Muscle of leg (tissue), 11 donors: ENCODE data around the gene ZSWIM3. TPM values are rescaled to one million over a fixed set of nuclear protein-coding genes. Genes with fewer than 3 reads are reported as not detected.

Experiments
- DNase-seq: peaks from one replicate; pipeline ENCODE4 v3.0.0; 2013
- H3K27ac ChIP-seq: one replicate; pipeline ENCODE4 v1.5.1; 2013; ENCODE audit warnings: mild to moderate bottlenecking, low read length, control low read depth
- H3K27me3 ChIP-seq: one replicate; pipeline ENCODE4 v1.6.1; 2013; ENCODE audit warnings: low read length; ENCODE audit not compliant: control insufficient read depth, insufficient read depth
- H3K36me3 ChIP-seq: one replicate; pipeline ENCODE4 v1.6.1; 2013; ENCODE audit warnings: low read length; ENCODE audit not compliant: control insufficient read depth, insufficient read depth
- H3K4me1 ChIP-seq: one replicate; pipeline ENCODE4 v1.6.1; 2013; ENCODE audit warnings: low read length; ENCODE audit not compliant: control insufficient read depth, insufficient read depth
- H3K4me3 ChIP-seq: one replicate; pipeline ENCODE4 v1.5.1; 2013; ENCODE audit warnings: low read length, control low read depth
- H3K9me3 ChIP-seq: replicated peaks from 2 replicates; pipeline ENCODE4 v1.6.1; 2013; ENCODE audit warnings: low read depth, low read length; ENCODE audit not compliant: control insufficient read depth
- WGBS: methylation state at CpG from one replicate; pipeline ENCODE4 v1.1.5; 2013; ENCODE audit warnings: missing lambda C conversion rate; ENCODE audit not compliant: insufficient coverage; 5-methylcytosine and 5-hydroxymethylcytosine counted together
- polyA plus RNA-seq, 8 donors: library from polyadenylated mRNA; unstranded; fragments of 120-200 nt; gene quantifications; one replicate each; pipeline versions ENCODE4 v1.2.1 to v1.2.3, GENCODE V29; 2013; ENCODE audit warnings: inconsistent platforms in 1 of 8, low replicate concordance in 1 of 8; ENCODE audit not compliant: insufficient read length in 8 of 8, insufficient read depth in 1 of 8
- total RNA-seq: library from RNA; stranded (reverse); fragments of 120-200 nt; gene quantifications from one replicate; pipeline ENCODE4 v1.2.4, GENCODE V29; 2013

The ZSWIM3 gene
- total and polyA plus RNA-seq, 9 donors: 3.1 to 5.6 (median 3.3) TPM

DNA sequence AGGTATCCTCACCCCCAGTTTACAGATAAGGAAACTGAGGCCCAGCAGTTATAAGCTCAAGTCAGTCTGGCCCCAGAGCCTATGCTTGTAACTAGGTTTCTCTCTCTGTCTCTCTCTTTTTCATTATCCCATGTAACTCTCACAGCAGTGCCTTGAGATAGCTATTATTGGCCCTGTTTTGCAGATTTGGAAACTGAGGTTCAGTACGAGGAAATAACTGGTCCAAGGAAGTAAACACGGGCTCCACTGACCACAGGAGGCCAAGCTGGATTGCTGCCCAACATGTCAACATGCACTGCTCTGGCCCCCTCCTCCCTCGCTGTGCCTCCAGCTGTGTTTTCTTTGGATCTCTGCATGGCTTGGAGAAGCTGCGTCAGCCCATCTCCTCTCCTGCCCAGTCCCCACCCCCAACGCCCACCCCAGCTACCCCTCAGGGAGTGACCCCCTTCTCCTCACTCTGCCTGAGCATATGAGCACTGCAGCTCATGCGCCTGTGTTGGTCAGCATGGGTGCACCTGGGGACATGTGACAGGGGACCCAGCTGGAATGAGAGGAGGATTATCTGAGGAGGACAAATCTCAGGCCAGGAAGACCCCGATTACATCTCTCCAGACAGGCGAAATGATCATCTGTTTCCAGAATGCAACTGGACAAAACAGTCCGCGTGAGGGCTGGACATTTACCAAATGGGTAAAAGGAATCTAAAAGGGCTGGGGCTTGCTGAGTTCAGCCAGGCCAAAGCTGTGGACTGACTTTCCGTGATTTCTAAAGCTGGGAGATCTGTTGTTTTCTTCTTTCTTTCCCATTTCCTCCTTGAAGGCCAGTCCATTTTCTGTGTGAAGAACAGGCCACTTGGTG lies 62.4 kb downstream of the ZSWIM3 start:
- WGBS: 3% methylated on average over 5 of the region's 11 CpGs
- no peak overlapping the region for H3K4me3 ChIP-seq
- DNase-seq: peak; percentile 91
- peak overlapping the region; percentile 69 for H3K27ac ChIP-seq
- H3K9me3 ChIP-seq: no peaks in the 10 kb centered on the region
- H3K36me3 ChIP-seq: no peaks in the 10 kb centered on the region
- peaks cover 41% of the 10 kb centered on the region for H3K4me1 ChIP-seq
- H3K27me3 ChIP-seq: no peaks in the 10 kb centered on the region

DNA sequence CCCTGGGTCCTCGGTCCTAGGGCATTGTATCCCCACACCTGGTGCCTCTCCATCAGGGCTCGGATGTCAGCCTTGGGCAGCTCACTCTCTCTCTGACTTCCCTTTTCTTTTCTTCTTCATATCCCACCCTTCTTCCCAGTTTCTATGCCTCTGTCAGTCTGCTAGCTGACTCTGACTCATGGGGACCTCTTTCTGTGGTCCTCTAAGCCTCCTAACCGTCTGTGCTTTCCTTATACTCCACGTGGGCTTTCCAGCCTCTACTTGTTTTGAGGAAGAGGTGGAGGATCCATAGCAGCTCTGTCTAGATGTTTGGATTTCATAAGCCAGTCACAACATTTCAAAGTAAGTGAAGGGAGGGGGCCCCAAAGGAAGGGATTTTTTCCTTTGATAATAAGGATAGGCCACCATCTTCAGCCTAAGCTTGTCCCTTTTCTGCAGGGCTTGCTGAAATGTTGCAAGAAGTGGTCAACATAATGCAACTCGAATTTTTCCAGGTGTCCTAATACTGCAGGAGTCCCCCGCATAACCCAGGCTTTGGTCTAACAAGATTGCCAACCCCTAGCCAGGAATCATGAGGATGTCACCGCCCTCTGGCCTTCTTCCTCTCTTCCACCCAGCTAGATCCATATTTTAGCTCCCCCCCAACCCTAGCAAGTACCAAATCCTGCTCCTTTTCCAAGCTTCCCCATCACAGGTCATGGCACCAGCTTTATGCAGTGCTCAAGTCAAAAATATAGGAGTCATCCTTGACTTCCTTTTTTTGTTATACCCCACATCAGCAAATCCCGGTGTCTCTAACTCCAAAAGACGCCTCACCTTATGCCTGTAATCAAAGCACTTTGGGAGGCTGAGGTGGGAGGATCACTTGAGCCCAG lies 63.3 kb downstream of the ZSWIM3 start:
- H3K36me3 ChIP-seq: no peaks in the 10 kb centered on the region
- no peak for DNase-seq
- no peaks in the 10 kb centered on the region for H3K27me3 ChIP-seq
- no peak overlapping the region for H3K4me3 ChIP-seq
- H3K4me1 ChIP-seq: peaks cover 50% of the 10 kb centered on the region
- peak overlapping the region; percentile 69 for H3K27ac ChIP-seq
- H3K9me3 ChIP-seq: no peaks in the 10 kb centered on the region
- WGBS: 77% methylated on average over 5 of the region's 9 CpGs

DNA sequence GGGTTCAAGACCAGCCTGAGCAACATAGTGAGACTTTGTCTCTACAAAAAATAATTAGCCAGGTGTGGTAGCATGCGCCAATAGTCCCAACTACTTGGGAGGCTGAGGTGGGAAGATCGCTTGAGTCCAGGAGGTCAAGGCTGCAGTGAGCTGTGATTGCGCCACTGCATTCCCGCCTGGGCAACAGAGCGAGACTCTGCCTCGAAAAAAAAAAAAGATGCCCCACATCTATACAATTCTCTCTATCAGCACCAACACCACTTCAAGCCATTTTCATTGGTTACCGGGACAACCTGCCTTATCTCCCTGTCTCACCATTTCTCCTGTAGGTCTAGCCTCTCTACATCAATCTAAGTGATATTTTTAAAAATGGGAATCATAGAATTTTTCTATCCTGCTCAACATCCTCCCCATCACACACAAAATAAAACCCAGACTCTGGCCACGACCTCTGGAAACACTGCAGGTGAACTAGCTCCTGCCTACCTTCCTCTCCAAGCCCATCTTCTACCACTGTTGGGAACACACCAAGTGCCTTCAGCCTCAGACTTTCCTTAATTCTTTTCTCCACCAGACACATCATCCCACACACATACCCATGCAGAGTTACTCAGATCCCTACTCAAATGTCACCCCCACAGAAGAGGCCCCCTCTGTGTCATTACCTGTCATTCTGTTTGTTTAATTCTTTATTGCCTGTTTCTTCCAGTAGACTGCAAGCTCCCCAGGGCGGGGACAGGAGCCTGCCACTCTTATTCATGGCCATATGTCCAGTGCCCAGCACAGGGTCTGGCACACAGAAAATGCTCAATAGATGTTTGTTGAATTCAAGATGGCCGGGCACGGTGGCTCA lies 64.1 kb downstream of the ZSWIM3 start:
- H3K36me3 ChIP-seq: no peaks in the 10 kb centered on the region
- no peak overlapping the region for H3K4me3 ChIP-seq
- peaks cover 51% of the 10 kb centered on the region for H3K4me1 ChIP-seq
- H3K9me3 ChIP-seq: no peaks in the 10 kb centered on the region
- H3K27me3 ChIP-seq: no peaks in the 10 kb centered on the region
- DNase-seq: no peak
- 88% methylated on average over 3 of the region's 11 CpGs for WGBS
- no peak overlapping the region for H3K27ac ChIP-seq

DNA sequence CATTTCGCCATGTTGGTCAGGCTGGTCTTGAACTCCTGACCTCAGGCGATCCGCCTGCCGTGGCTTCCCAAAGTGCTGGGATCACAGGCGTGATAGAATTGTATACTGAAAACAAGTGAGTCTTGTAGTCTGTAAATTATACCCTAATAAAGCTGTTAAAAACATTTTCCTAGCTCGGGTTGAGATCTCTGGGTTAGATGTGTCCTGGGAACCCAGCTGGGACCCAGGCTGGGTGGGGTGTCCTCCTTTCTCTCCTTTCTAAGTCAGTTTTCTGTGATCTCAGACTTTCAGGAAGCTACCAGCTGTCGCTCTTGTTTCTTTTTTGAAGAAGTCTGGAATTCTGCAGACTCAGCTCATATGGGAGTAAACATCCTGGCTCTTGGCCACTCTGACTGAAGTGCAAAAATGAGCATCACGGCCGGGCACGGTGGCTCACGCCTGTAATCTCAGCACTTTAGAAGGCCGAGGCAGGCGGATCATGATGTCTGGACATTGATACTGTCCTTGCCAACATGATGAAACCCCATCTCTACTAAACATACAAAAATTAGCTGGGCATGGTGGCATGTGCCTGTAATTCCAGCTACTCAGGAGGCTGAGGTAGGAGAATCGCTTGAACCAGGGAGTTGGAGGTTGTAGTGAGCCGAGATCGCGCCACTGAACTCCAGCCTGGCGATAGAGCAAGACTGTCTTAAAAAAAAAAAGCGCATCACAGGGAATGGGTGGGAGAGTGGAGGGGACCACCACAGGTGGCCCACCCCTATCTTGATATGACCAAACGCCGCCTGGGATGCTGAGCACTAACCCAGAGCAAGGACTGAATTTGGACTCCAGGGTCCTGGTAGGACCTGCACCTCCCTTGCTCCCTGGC lies 67.2 kb downstream of the ZSWIM3 start:
- Histone ChIP-seq H3K27ac (peak overlapping the region; percentile 63), H3K36me3 (no peaks in the 10 kb centered on the region), H3K27me3 (no peaks in the 10 kb centered on the region), H3K4me3 (no peak overlapping the region), H3K9me3 (no peaks in the 10 kb centered on the region), H3K4me1 (peaks cover 32% of the 10 kb centered on the region)
- WGBS: 71% methylated on average over 13 of the region's 21 CpGs
- DNase-seq: peak; percentile 88

DNA sequence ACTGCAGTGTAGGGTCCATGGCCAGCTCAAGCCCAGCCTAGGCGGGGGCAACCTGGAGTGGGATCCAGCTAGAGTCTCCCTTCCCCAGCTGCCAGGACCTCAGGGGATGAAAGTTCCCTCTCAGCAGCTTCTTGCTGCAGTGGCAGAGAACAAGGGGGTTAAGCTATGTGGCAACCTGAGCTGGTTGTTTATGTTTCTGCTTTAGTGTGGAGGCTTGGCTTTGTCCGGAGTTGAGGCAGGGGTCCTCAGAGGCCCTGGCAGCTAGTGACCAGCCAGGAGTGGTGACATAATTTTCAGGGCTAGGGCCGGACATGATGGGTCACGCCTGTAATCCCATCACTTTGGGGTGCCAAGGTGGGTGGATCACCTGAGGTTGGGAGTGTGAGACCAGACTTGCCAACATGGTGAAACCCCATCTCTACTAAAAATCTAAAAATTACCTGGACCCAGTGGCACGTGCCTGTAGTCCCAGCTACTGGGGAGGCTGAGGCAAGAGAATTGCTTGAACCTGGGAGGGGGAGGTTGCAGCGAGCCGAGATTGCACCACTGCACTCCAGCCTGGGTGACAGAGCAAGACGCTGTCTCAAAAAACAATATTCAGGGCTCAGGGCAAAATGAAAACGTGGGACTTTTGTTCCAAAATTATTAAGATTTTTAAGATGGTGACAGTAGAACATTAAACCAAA lies 68.5 kb downstream of the ZSWIM3 start:
- Histone ChIP-seq H3K27me3 (no peaks in the 10 kb centered on the region), H3K4me3 (no peak overlapping the region), H3K9me3 (no peaks in the 10 kb centered on the region), H3K36me3 (no peaks in the 10 kb centered on the region), H3K27ac (no peak overlapping the region), H3K4me1 (peaks cover 21% of the 10 kb centered on the region)
- 59% methylated on average over 4 of the region's 9 CpGs for WGBS
- no peak for DNase-seq

DNA sequence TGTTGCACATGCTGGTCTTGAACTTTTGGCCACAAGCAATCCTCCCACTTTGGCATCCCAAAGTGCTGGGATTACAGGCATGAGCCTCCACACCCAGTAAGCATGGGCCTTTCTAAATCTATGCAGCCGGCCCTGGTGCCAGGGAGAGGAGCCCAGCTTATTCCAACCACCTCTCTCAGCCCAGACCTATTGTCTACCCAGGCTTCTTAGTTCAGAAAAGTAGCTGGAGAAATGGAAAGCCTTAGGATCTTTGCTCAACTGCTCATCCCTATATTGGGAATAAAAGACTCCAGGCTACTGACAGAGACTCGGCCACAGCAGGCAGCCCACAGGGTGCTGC lies 69.3 kb downstream of the ZSWIM3 start:
- H3K27me3 ChIP-seq: no peaks in the 10 kb centered on the region
- no peaks in the 10 kb centered on the region for H3K36me3 ChIP-seq
- no peak for DNase-seq
- H3K4me1 ChIP-seq: peaks cover 21% of the 10 kb centered on the region
- no peak overlapping the region for H3K4me3 ChIP-seq
- 86% methylated on average over 1 of the region's 2 CpGs for WGBS
- no peaks in the 10 kb centered on the region for H3K9me3 ChIP-seq
- no peak overlapping the region for H3K27ac ChIP-seq

DNA sequence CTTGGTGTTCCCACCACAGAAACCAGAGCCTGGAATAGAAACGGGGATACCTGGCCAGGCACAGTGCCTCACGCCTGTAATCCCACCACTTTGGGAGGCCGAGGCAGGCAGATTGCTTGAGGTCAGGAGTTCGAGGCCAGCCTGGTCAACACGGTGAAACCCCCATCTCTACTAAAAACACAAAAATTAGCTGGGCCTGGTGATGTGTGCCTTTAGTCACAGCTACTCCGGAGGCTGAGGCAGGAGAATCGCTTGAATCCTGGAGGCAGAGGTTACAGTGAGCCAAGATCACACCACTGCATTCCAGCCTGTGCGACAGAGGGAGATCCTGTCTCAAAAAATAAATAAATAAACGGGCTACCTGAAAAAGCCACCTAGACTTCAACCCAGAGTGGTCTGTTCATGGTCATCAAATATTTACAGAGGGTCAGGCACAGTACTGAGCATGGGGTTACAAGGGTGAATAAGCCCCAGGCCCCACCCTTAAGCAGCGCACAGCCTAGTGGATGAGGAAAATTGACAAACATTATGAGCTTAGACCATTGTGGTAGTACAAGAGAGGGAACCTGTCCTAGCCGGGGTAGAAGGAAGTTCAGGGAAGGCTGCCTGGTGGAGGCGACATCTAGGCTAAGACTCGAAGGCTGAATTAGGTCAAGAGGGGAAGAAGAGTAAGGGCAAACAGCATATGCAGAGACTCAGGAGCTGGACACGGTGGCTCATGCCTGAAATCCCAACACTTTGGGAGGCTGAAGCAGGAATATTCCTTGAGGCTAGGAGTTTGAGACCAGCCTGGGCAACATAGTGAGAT lies 69.9 kb downstream of the ZSWIM3 start:
- Histone ChIP-seq H3K27ac (no peak overlapping the region), H3K27me3 (no peaks in the 10 kb centered on the region), H3K36me3 (no peaks in the 10 kb centered on the region), H3K9me3 (no peaks in the 10 kb centered on the region), H3K4me3 (no peak overlapping the region), H3K4me1 (peaks cover 21% of the 10 kb centered on the region)
- DNase-seq: no peak
- 89% methylated on average over 12 of the region's 14 CpGs for WGBS
